SIG-M5 (cell line): ENCODE data around the gene CENPF.

Experiments used
- DNase-seq: peaks from one replicate; lab custom pipeline; 2025; lab: John Stamatoyannopoulos, UW

The CENPF gene

GRCh38 chr1:214617246-214617645, 14.3 kb downstream of the CENPF start:
- no peak for DNase-seq

GRCh38 chr1:214617843-214618242, 14.8 kb downstream of the CENPF start:
- no peak for DNase-seq

DNA sequence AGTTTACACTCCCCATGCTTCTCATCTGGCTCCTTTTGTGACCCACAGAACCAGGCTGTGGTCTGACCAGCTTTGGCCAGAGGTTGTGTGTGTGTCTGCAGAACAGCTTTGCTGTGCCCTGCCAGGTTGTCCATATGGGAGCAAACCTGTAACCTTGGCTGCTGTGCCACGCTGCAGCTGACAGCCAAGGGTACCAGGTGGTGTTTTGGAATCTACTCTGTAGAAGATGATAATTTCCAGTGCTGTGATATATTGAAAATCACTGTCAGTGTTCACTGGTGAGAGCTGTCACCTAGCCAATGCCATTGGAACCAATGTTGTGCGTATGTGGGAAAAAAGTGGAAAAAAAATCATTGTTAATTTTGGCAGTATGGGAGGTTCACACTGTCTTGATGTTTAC, 18.2 kb downstream of the CENPF start:
- no peak for DNase-seq

- DNase-seq = no peak
Measured at GRCh38 chr1:214623430-214623829, 20.4 kb downstream of the CENPF start.

DNA sequence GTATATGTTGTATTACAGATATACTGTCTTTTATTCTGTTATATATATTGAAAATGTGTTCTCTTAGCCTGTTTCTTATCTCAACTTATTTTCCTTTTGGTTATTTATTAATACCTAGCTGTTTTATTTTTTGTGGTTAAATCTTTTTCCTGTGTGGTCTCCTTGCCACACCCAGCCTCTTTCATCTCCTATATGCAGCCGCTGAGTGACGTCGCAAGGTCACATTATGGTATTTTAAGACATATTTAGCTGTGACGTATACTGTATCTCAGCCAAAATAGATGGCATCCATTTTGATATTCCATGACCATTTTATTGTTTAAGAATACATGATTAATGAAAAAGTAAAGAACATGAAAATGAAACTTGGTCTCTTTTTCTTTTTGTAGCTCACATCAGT, 29.1 kb downstream of the CENPF start:
- no peak for DNase-seq

DNA sequence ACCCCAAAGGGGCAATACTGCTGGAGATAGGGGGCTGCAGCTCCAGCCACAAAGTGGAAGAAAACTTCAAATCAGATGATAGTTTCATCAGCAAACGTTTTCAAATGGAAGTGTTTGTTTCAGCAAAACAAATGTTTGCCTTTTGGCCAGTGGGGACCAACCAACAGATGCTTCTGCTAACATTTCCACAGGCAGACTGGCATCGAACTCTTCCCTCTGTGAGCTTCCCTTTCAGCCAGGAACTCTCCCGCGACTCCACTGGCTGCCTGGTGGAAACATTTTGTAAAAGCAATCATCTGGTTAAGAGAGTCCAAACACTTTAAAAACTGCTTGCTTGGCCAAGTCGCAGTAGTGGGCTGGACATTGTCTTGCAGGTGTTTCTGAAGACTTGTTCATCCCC, 30.7 kb downstream of the CENPF start:
- DNase-seq = no peak

GRCh38 chr1:214634267-214634666, 31.3 kb downstream of the CENPF start:
- DNase-seq = no peak

DNA sequence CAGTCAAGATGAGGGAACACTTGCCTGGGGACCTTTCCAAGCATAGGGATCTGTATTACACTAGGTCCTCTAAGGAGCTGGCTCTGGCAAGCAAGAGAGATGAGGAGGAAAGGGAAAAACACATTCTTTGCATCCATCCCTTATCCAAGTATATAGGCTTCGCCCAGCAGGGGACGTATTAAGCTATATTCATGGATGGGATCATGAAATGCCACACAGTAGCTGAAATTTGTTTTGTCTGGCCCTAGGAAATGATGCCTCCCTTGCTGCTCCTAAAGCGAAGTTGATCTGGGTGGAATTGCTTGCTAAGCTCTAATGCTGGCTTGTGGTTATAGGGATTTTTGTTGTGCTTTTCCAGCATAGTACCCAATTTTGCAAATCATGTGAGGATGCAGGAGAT, 32.1 kb downstream of the CENPF start:
- DNase-seq = no peak

- no peak for DNase-seq
Measured at GRCh38 chr1:214635506-214635905, 32.5 kb downstream of the CENPF start.

DNA sequence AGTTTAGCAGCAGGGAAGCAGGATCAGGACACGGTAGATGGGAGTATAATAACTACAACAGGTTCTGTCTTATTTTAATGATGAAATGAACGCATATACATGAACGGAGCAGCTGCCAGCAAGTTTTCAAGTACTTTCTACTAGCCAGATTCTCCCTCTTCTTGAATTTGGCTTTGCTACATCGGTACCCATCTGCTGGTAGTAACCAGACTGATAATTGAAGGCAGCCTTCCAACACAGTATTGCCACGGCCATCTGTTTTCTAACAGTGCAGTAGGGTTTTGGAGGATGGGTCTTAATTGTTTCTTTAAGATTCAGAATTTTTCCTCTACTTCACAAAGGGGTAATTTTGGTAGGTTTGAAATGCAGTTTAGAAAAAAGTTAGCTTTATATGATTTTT, 33.4 kb downstream of the CENPF start:
- no peak for DNase-seq

DNA sequence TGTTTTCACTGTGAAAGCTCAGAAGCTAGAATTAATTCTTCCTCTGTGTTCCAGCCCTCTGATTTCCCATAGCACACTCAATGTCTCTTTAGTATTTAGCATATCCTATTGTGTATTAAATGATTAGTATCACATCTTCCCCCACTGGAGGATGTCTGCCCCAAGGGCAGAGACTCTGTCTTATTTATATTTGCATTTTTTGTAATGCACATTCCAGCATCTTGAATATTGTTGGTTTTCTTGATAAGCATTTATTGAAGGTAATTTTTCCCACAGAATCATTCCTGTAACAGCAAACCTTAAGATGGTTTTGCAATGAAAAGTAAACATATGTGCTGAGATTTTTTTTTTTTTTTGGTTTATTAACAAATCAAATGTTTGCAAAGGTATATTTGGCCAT, 34.1 kb downstream of the CENPF start:
- DNase-seq = no peak

GRCh38 chr1:214637722-214638458, 34.9 kb downstream of the CENPF start:
- DNase-seq = no peak

- DNase-seq = no peak
Measured at GRCh38 chr1:214638459-214638807, 35.4 kb downstream of the CENPF start.

DNA sequence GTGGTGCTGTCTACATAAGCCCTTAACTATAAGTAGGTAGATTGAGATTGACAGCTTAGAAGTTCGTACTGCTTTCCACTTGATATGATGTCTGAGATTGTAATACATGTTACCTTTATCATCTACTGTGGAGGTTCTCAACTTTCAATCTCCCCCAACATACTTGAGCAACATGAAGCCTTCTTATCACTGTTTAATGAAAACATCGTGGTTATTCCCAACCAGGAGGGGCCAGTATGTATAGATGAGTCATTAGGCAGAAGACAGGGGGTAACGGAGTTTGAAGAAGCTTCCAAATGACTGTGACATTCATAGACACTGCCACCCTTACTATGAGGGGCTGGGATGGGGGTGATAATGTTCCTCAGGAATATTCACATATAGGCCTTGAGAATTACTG, 36.0 kb downstream of the CENPF start:
- no peak for DNase-seq

GRCh38 chr1:214640431-214641213, 37.6 kb downstream of the CENPF start:
- DNase-seq = no peak

GRCh38 chr1:214641214-214641895, 38.4 kb downstream of the CENPF start:
- no peak for DNase-seq

GRCh38 chr1:214643030-214643429, 40.0 kb downstream of the CENPF start:
- DNase-seq = no peak

DNA sequence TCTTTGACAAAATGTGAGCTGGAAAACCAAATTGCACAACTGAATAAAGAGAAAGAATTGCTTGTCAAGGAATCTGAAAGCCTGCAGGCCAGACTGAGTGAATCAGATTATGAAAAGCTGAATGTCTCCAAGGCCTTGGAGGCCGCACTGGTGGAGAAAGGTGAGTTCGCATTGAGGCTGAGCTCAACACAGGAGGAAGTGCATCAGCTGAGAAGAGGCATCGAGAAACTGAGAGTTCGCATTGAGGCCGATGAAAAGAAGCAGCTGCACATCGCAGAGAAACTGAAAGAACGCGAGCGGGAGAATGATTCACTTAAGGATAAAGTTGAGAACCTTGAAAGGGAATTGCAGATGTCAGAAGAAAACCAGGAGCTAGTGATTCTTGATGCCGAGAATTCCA, 42.7 kb downstream of the CENPF start:
- no peak for DNase-seq

GRCh38 chr1:214648801-214649200, 45.8 kb downstream of the CENPF start:
- no peak for DNase-seq

DNA sequence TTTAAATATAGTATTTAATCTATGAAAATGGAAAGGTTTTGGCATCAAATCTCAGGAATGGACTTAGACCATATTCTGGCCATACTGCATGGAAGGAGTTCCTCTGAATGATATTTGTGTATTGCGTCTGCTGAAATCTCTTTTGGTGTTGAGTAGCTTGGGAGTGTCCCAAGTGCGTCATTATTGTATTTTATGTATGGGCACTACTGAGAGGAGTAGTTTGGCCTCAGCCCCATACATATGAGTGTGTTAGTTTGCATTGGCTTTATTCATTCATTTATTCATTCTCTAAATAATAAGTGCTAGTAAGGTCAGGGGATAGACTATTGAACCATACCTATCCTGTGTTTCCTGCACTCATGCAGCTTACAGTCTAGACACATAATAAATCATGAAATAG, 46.6 kb downstream of the CENPF start:
- no peak for DNase-seq

DNA sequence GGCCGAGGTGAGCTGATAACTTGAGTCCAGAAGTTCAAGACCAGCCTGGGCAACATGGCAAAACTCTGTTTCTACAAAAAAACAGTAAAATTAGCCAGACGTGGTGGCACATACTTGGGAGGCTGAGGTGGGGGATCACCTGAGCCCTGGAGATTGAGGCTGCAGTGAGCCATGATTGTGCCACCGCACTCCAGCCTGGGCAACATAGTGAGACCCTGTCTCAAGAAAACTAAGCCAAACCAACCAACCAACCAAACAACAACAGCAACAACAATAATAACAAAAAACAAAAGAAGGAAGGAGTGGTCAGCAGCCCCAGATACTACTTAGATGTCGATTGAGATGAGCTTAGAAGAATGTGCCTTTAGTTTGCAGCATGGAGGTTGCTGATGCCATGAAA, 47.7 kb downstream of the CENPF start:
- no peak for DNase-seq

DNA sequence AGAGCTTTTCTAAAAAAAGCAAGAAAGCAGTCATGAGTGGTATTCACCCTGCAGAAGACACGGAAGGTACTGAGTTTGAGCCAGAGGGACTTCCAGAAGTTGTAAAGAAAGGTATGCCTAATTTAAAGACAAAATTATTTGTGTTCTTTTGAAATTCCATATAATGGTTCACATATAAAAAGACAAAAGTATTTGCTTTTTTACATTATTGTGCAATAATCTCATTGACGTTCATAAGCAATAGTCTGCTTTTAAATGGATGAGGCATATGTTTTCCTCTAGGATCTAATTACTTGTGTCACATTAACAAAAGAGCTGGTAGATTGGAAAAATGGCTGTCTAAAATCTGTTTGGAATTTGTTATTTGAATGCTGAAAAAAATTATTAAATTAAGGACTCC, 54.3 kb downstream of the CENPF start:
- no peak for DNase-seq

- no peak for DNase-seq
Measured at GRCh38 chr1:214658175-214658574, 55.2 kb downstream of the CENPF start.
